ENCODE data around the gene VGLL4.

DNA sequence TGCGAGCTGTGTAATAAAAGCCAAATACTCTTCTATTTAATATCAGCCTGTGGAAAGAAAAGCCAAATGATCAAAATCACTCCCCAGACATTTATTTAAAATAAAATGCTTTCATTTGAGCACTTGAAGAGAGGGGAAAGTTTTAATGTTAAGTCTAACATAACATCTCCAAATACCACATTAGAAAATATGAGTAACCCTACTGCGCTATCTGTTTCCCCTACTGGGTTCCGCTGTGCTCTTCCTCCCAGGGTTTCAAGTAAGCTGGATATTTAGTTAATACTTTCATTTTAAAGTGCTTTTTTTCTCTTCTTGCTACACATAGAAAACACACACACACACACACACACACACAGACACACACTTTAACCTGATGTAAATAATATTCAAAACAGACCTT, 6.7 kb upstream of the VGLL4 start:
- TF ChIP-seq JUND (IDR thresholded peaks at IDR 0.05) (no peak), EZH2 (IDR thresholded peaks at IDR 0.05) (no peak), ZNF274 (IDR thresholded peaks at IDR 0.05; ENCODE audit: low read depth, low read length) (no peak), POLR2A (IDR thresholded peaks at IDR 0.05; ENCODE audit: borderline replicate concordance, extremely low read depth, insufficient read depth, insufficient read length) (no peak), POLR2AphosphoS5 (IDR thresholded peaks at IDR 0.05; ENCODE audit: low read depth, low read length) (no peak), TCF7L2 (IDR thresholded peaks at IDR 0.05; ENCODE audit: borderline replicate concordance, extremely low read depth, insufficient read depth, insufficient read length) (no peak)
- TF ChIP-seq, protein P1, sequence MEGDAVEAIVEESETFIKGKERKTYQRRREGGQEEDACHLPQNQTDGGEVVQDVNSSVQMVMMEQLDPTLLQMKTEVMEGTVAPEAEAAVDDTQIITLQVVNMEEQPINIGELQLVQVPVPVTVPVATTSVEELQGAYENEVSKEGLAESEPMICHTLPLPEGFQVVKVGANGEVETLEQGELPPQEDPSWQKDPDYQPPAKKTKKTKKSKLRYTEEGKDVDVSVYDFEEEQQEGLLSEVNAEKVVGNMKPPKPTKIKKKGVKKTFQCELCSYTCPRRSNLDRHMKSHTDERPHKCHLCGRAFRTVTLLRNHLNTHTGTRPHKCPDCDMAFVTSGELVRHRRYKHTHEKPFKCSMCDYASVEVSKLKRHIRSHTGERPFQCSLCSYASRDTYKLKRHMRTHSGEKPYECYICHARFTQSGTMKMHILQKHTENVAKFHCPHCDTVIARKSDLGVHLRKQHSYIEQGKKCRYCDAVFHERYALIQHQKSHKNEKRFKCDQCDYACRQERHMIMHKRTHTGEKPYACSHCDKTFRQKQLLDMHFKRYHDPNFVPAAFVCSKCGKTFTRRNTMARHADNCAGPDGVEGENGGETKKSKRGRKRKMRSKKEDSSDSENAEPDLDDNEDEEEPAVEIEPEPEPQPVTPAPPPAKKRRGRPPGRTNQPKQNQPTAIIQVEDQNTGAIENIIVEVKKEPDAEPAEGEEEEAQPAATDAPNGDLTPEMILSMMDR (IDR thresholded peaks at IDR 0.05 in 2 of 3, conservative IDR thresholded peaks at IDR 0.05 in 1 of 3; ENCODE audit: borderline replicate concordance in 1 of 3, insufficient read depth in 1 of 3, low read depth in 2 of 3, low read length in 2 of 3), result no peak
